ENCODE results near the gene TSHZ1.

Gene TSHZ1

GRCh38 chr18:75336767-75337166, 126.2 kb downstream of the TSHZ1 start:
- TF ChIP-seq CTCF (conservative IDR thresholded peaks at IDR 0.05; ENCODE audit: low read depth), result no peak
- no peak for DNase-seq (ENCODE audit: low spot score)
- ChIA-PET POLR2A (ENCODE audit: low non-redundant PET) (no interaction called here), CTCF (no interaction called here)
- no peak overlapping the region for H3K27ac ChIP-seq

- TF ChIP-seq CTCF (conservative IDR thresholded peaks at IDR 0.05; ENCODE audit: low read depth), result no peak
- H3K27ac ChIP-seq, result no peak overlapping the region
- POLR2A ChIA-PET (ENCODE audit: low non-redundant PET), result no interaction called here
- DNase-seq (ENCODE audit: low spot score), result no peak
- CTCF ChIA-PET, result interaction anchor here (0.7 kb wide), 1 partner anchor 531 kb away, joined by 3 read pairs; no protein-coding TSS in a partner anchor
Measured at GRCh38 chr18:75337348-75337747, 126.8 kb downstream of the TSHZ1 start.

DNA sequence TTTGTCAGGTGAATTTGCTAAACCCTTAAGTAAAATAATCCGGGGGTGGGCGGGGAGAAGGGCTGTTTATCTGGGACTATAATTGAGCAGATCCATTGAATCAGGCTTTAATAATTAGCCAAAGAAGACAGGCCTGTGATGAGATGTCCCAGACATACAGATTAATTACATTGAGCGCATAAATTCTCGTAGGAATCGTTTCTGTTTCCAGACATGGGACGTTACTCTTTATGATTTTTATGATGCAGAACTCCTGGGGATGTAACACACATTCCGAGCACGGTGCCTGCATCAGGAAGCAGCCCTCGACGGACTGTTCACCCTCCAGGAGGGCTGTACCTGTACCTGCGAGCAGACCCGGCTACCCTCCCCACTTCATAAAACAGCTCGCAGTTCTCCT, 128.0 kb downstream of the TSHZ1 start:
- POLR2A ChIA-PET (ENCODE audit: low non-redundant PET), result no interaction called here
- no peak overlapping the region for H3K27ac ChIP-seq
- no peak for TF ChIP-seq CTCF (conservative IDR thresholded peaks at IDR 0.05; ENCODE audit: low read depth)
- no peak for DNase-seq (ENCODE audit: low spot score)
- CTCF ChIA-PET, result no interaction called here
